CD4-positive, alpha-beta T cell treated with Interleukin-15 for 1 hour (primary cell): ENCODE results near the gene HMBS.
A peak's percentile ranks its signal among the peaks of the same experiment; 100 is the strongest.
"Not testable (repeated sequence)": the region's sequence is repeated elsewhere in the genome, so short reads cannot be mapped to it uniquely, and the experiment has no call there.

Source experiments
- DNase-seq: peaks from one replicate; pipeline ENCODE4 v3.0.0-alpha.2; 2020

Gene HMBS

GRCh38 chr11:119103161-119103664 is 18.5 kb downstream of the HMBS start:
- DNase-seq, result not testable (repeated sequence)

- DNase-seq, result no peak
Measured at GRCh38 chr11:119103793-119104192, 19.1 kb downstream of the HMBS start.

- peak; percentile 92 for DNase-seq
Measured at GRCh38 chr11:119106564-119107537, 22.2 kb downstream of the HMBS start, which contains the start of gene C2CD2L. Gene C2CD2L (plus strand): TSS chr11:119107344. CDS start chr11:119107742, 398 bp downstream.

GRCh38 chr11:119107538-119108145 is 23.0 kb downstream of the HMBS start:
- DNase-seq, result no peak

GRCh38 chr11:119108146-119108856 is 23.6 kb downstream of the HMBS start:
- no peak for DNase-seq

GRCh38 chr11:119108857-119109221 is 24.2 kb downstream of the HMBS start:
- no peak for DNase-seq

- no peak for DNase-seq
Measured at GRCh38 chr11:119109843-119110242, 25.2 kb downstream of the HMBS start.

- no peak for DNase-seq
Measured at GRCh38 chr11:119110439-119110838, 25.8 kb downstream of the HMBS start.

- DNase-seq, result no peak
Measured at GRCh38 chr11:119111361-119111925, 26.8 kb downstream of the HMBS start.

GRCh38 chr11:119112314-119113020 is 27.8 kb downstream of the HMBS start:
- DNase-seq, result no peak

- no peak for DNase-seq
Measured at GRCh38 chr11:119113716-119114115, 29.0 kb downstream of the HMBS start.

- no peak for DNase-seq
Measured at GRCh38 chr11:119114351-119114750, 29.7 kb downstream of the HMBS start.

- peak; percentile 61 for DNase-seq
Measured at GRCh38 chr11:119115484-119116234, 31.0 kb downstream of the HMBS start.

- no peak for DNase-seq
Measured at GRCh38 chr11:119116235-119116594, 31.5 kb downstream of the HMBS start.

- no peak for DNase-seq
Measured at GRCh38 chr11:119116601-119117000, 31.9 kb downstream of the HMBS start.

- DNase-seq, result no peak
Measured at GRCh38 chr11:119117004-119117706, 32.5 kb downstream of the HMBS start.

GRCh38 chr11:119118227-119118626 is 33.5 kb downstream of the HMBS start:
- DNase-seq, result no peak

- DNase-seq, result no peak
Measured at GRCh38 chr11:119118946-119119345, 34.3 kb downstream of the HMBS start.

GRCh38 chr11:119120639-119121007 is 35.9 kb downstream of the HMBS start:
- DNase-seq, result no peak

GRCh38 chr11:119121008-119121810 is 36.5 kb downstream of the HMBS start, which contains the start of gene HINFP:
Gene HINFP (plus strand): TSS chr11:119121580. CDS start chr11:119126945, 5,365 bp downstream.
- peak; percentile 100 for DNase-seq
